ENCODE results near the gene UBTF. TPM values are rescaled to one million over a fixed set of nuclear protein-coding genes. Genes with fewer than 3 reads are reported as not detected.

UBTF gene
- total RNA-seq, 1 donor from 2014 or later = 22.9 TPM

DNA sequence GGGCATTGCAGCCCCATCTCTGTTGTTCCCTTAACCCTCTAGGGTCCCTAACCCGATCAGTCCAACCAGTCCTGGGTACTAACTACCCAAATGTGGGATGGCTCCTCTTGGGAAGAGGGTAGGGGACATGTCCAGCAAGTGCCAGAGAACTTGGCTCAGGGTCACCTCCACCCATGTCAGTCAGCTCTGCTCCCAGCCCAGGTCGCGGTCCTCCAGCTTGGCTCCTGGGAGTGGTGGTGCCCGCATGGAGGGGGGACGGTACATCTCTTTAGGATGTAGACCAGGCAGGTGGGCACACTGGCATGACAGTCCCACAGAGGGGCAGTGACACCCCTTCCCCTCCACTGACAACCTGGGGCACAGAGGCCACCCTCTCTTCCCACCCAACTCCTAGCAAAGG lies 26.7 kb downstream of the UBTF start:
- DNase-seq (ENCODE audit: low read depth) = no peak
- no peak for TF ChIP-seq CTCF (IDR thresholded peaks at IDR 0.05; ENCODE audit: insufficient read depth, low read length, severe bottlenecking)
- no peak for FAIRE-seq
- Histone ChIP-seq H3K27me3 (ENCODE audit: control insufficient read depth, insufficient read depth, low read length) (no peaks in the 10 kb centered on the region), H3K36me3 (ENCODE audit: control insufficient read depth, insufficient read depth, low read length) (peaks cover 44% of the 10 kb centered on the region), H3K4me3 (ENCODE audit: low read depth, low read length) (no peak overlapping the region)

- no peak overlapping the region for H3K4me3 ChIP-seq (ENCODE audit: low read depth, low read length)
- no peak for DNase-seq (ENCODE audit: low read depth)
- TF ChIP-seq CTCF (IDR thresholded peaks at IDR 0.05; ENCODE audit: insufficient read depth, low read length, severe bottlenecking) = no peak
- H3K27me3 ChIP-seq (ENCODE audit: control insufficient read depth, insufficient read depth, low read length) = no peaks in the 10 kb centered on the region
- peaks cover 40% of the 10 kb centered on the region for H3K36me3 ChIP-seq (ENCODE audit: control insufficient read depth, insufficient read depth, low read length)
- no peak for FAIRE-seq
Observed at GRCh38 chr17:44191941-44192496, 27.5 kb downstream of the UBTF start.

- no peak for TF ChIP-seq CTCF (IDR thresholded peaks at IDR 0.05; ENCODE audit: insufficient read depth, low read length, severe bottlenecking)
- no peak for DNase-seq (ENCODE audit: low read depth)
- no peaks in the 10 kb centered on the region for H3K27me3 ChIP-seq (ENCODE audit: control insufficient read depth, insufficient read depth, low read length)
- H3K36me3 ChIP-seq (ENCODE audit: control insufficient read depth, insufficient read depth, low read length) = peaks cover 36% of the 10 kb centered on the region
- H3K4me3 ChIP-seq (ENCODE audit: low read depth, low read length) = no peak overlapping the region
- FAIRE-seq = no peak
Observed at GRCh38 chr17:44191369-44191768, 28.1 kb downstream of the UBTF start.

- FAIRE-seq = no peak
- peaks cover 29% of the 10 kb centered on the region for H3K36me3 ChIP-seq (ENCODE audit: control insufficient read depth, insufficient read depth, low read length)
- H3K4me3 ChIP-seq (ENCODE audit: low read depth, low read length) = no peak overlapping the region
- no peak for TF ChIP-seq CTCF (IDR thresholded peaks at IDR 0.05; ENCODE audit: insufficient read depth, low read length, severe bottlenecking)
- H3K27me3 ChIP-seq (ENCODE audit: control insufficient read depth, insufficient read depth, low read length) = no peaks in the 10 kb centered on the region
- no peak for DNase-seq (ENCODE audit: low read depth)
Observed at GRCh38 chr17:44190481-44190880, 29.0 kb downstream of the UBTF start.

GRCh38 chr17:44188576-44189403 lies 30.7 kb downstream of the UBTF start:
- Histone ChIP-seq H3K27me3 (ENCODE audit: control insufficient read depth, insufficient read depth, low read length) (no peaks in the 10 kb centered on the region), H3K36me3 (ENCODE audit: control insufficient read depth, insufficient read depth, low read length) (peaks cover 18% of the 10 kb centered on the region), H3K4me3 (ENCODE audit: low read depth, low read length) (no peak overlapping the region)
- FAIRE-seq (no peak), DNase-seq (ENCODE audit: low read depth) (no peak)
- TF ChIP-seq CTCF (IDR thresholded peaks at IDR 0.05; ENCODE audit: insufficient read depth, low read length, severe bottlenecking) = no peak

Data from bronchial epithelial cell (primary cell).